Osteocyte (in vitro differentiated cells): ENCODE data around the gene EFR3B. TPM values are rescaled to one million over a fixed set of nuclear protein-coding genes. Genes with fewer than 3 reads are reported as not detected.

Source experiments
- DNase-seq: peaks from one replicate; pipeline ENCODE4 v3.0.0; 2021; ENCODE audit warnings: mixed read lengths; ENCODE audit not compliant: unreplicated experiment; ENCODE audit errors: extremely low spot score
- H3K27ac Mint-ChIP-seq: one replicate; pipeline ENCODE4 v1.8.0; 2021; ENCODE audit warnings: mild to moderate bottlenecking, mixed read lengths; ENCODE audit not compliant: unreplicated experiment
- H3K27me3 Mint-ChIP-seq: one replicate; pipeline ENCODE4 v1.8.0; 2021; ENCODE audit warnings: mixed read lengths; ENCODE audit not compliant: unreplicated experiment
- H3K36me3 Mint-ChIP-seq: one replicate; pipeline ENCODE4 v1.8.0; 2021; ENCODE audit warnings: mixed read lengths; ENCODE audit not compliant: unreplicated experiment
- H3K4me1 Mint-ChIP-seq: one replicate; pipeline ENCODE4 v1.8.0; 2021; ENCODE audit warnings: mixed read lengths; ENCODE audit not compliant: unreplicated experiment
- H3K4me3 Mint-ChIP-seq: one replicate; pipeline ENCODE4 v1.8.0; 2021; ENCODE audit warnings: mild to moderate bottlenecking, moderate library complexity, mixed read lengths; ENCODE audit not compliant: unreplicated experiment
- H3K9me3 Mint-ChIP-seq: one replicate; pipeline ENCODE4 v1.8.0; 2021; ENCODE audit warnings: mixed read lengths; ENCODE audit not compliant: unreplicated experiment
- CTCF ChIP-seq: fragments of 200-600 bp; sonication (generic); IDR thresholded peaks from 2 replicates; pipeline ENCODE4 v1.5.0; 2021; ENCODE audit warnings: antibody characterized with exemption, mild to moderate bottlenecking, moderate library complexity
- total RNA-seq: library from RNA; stranded (reverse); gene quantifications from 2 replicates; pipeline ENCODE4 v1.2.1, GENCODE V29; 2021

Gene EFR3B
- total RNA-seq, 1 donor from 2014 or later: 1.3 TPM

DNA sequence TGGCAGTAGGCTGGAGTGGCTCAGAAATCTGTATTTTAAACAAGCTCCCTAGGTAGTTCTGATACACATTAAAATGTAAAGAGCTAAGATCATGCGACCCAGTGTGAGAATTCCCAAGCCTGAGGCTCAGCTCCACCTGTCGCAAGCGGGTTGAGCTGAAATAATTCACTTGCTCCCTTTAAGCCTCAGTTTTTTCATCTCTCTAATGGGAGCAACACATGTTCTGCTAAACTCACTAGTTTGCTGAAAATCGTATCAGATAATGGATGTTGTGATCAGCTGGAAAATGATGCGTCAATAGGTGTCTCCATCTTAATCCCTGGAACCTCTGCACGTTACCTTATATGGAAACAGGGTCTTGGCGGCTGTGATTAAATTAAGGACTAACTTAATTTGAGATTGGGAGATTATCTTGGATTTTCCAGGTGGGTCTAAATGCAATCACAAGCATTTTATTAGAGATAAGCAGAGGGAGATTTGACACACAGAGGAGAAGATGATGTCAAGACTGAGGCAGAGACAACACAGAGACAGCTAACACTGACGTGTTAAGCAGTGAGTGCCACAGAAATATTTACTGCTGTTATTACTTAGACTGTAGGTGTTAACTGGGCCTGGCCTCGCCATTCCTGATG lies 73.5 kb downstream of the EFR3B start:
- DNase-seq: no peak
- Mint-ChIP-seq H3K36me3 (no peaks in the 10 kb centered on the region), H3K27me3 (no peaks in the 10 kb centered on the region), H3K9me3 (no peaks in the 10 kb centered on the region), H3K4me3 (no peak overlapping the region), H3K27ac (no peak overlapping the region), H3K4me1 (no peaks in the 10 kb centered on the region)
- no peak for TF ChIP-seq CTCF

- no peak for DNase-seq
- Mint-ChIP-seq H3K4me3 (no peak overlapping the region), H3K27ac (no peak overlapping the region), H3K4me1 (no peaks in the 10 kb centered on the region), H3K9me3 (no peaks in the 10 kb centered on the region), H3K36me3 (no peaks in the 10 kb centered on the region), H3K27me3 (no peaks in the 10 kb centered on the region)
- TF ChIP-seq CTCF: no peak
Measured at GRCh38 chr2:25115902-25116301, 74.0 kb downstream of the EFR3B start.

DNA sequence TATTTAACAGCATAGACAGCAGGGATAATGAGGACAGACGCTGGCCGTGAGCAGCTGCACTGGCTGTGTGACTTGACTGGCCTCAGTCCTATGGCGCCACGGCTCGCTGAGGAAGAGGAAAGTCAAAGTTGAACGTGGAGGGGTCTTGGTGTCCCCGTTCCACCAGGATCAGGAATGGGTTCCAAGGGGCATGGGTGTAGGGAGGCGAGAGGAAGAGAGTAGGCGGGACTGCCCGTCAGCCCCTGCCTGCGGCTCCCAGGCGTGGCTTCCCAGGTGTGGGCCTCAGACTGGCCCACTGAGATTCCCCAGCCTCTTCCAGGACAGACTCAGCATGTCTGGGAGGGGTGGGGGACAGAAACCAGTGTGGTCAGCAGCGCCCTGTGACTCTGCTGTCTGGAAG lies 75.1 kb downstream of the EFR3B start:
- Mint-ChIP-seq H3K27me3 (no peaks in the 10 kb centered on the region), H3K27ac (no peak overlapping the region), H3K9me3 (no peaks in the 10 kb centered on the region), H3K4me3 (no peak overlapping the region), H3K4me1 (no peaks in the 10 kb centered on the region), H3K36me3 (no peaks in the 10 kb centered on the region)
- TF ChIP-seq CTCF: no peak
- DNase-seq: no peak

- no peaks in the 10 kb centered on the region for H3K9me3 Mint-ChIP-seq
- H3K27me3 Mint-ChIP-seq: no peaks in the 10 kb centered on the region
- H3K27ac Mint-ChIP-seq: no peak overlapping the region
- TF ChIP-seq CTCF: no peak
- no peaks in the 10 kb centered on the region for H3K4me1 Mint-ChIP-seq
- H3K36me3 Mint-ChIP-seq: no peaks in the 10 kb centered on the region
- no peak for DNase-seq
- H3K4me3 Mint-ChIP-seq: no peak overlapping the region
Measured at GRCh38 chr2:25119263-25119662, 77.4 kb downstream of the EFR3B start.

DNA sequence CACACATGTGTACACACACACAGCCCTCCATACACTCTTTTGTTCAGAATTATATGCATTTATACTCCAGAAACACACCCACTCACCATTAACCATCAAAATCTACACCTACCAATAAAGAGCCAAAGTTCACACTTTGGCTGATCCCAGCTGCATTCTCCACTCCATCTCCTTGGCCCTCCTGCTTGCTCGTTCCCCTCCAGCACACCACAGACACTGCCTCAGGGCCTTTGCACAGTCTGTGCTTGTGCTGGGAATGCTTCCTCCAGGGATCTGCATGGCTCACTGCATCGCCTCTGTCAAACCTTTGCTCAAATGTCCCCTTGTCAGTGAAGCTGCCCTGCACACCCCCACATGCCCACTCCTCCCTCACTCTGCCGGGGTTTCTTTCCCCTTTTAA lies 80.5 kb downstream of the EFR3B start:
- no peak overlapping the region for H3K27ac Mint-ChIP-seq

More for the DNA sequence above, 80.5 kb downstream of the EFR3B start:
- no peaks in the 10 kb centered on the region for H3K9me3 Mint-ChIP-seq
- no peak overlapping the region for H3K4me3 Mint-ChIP-seq
- no peaks in the 10 kb centered on the region for H3K27me3 Mint-ChIP-seq
- TF ChIP-seq CTCF: no peak
- no peaks in the 10 kb centered on the region for H3K36me3 Mint-ChIP-seq
- no peaks in the 10 kb centered on the region for H3K4me1 Mint-ChIP-seq
- no peak for DNase-seq
